ENCODE data around the gene PLEK. TPM values are rescaled to one million over a fixed set of nuclear protein-coding genes. Genes with fewer than 3 reads are reported as not detected.

The PLEK gene
- total and polyA plus RNA-seq, 7 donors = 0.89 to 3.9 (median 2.3) TPM

- H3K36me3 ChIP-seq (ENCODE audit: insufficient read depth in 1 of 2, low read depth in 1 of 2) = no peaks in the 10 kb centered on the region
- H3K4me1 ChIP-seq = no peaks in the 10 kb centered on the region
- no peak for TF ChIP-seq CTCF (IDR thresholded peaks at IDR 0.05)
- no peak overlapping the region for H3K27ac ChIP-seq
- DNase-seq (no peak), ATAC-seq (no peak)
- no peaks in the 10 kb centered on the region for H3K9me3 ChIP-seq
- intact Hi-C loops (cut with DNase I) = no loop called here
- H3K27me3 ChIP-seq (ENCODE audit: insufficient read depth in 3 of 3, low read length in 2 of 3) = peaks cover 0 to 4% (median 0%) of the 10 kb centered on the region in 3 donors
- WGBS, 3 donors = 52 to 67% (median 55%) methylated on average over 4 of the region's 4 CpGs
- H3K4me3 ChIP-seq = no peak overlapping the region
These were observed 38.1 kb downstream of the PLEK start for GRCh38 chr2:68403199-68403644.

GRCh38 chr2:68404164-68404563 is 39.1 kb downstream of the PLEK start:
- H3K36me3 ChIP-seq (ENCODE audit: insufficient read depth in 1 of 2, low read depth in 1 of 2) = no peaks in the 10 kb centered on the region
- 41 to 60% (median 46%) methylated on average over 2 of the region's 2 CpGs for WGBS, 3 donors
- intact Hi-C loops (cut with DNase I) = no loop called here

GRCh38 chr2:68404893-68405799 is 40.1 kb downstream of the PLEK start:
- no peak for ATAC-seq
- no peak for DNase-seq

More at GRCh38 chr2:68404164-68404563, 39.1 kb downstream of the PLEK start:
- H3K27ac ChIP-seq = no peak overlapping the region
- H3K4me3 ChIP-seq = no peak overlapping the region
- H3K9me3 ChIP-seq = no peaks in the 10 kb centered on the region
- DNase-seq = no peak
- no peak for ATAC-seq
- no peaks in the 10 kb centered on the region for H3K4me1 ChIP-seq
- peaks cover 0 to 4% (median 0%) of the 10 kb centered on the region in 3 donors for H3K27me3 ChIP-seq (ENCODE audit: insufficient read depth in 3 of 3, low read length in 2 of 3)
- no peak for TF ChIP-seq CTCF (IDR thresholded peaks at IDR 0.05)

GRCh38 chr2:68411397-68412126 is 46.5 kb downstream of the PLEK start:
- H3K36me3 ChIP-seq (ENCODE audit: insufficient read depth in 1 of 2, low read depth in 1 of 2) = no peaks in the 10 kb centered on the region
- no peak overlapping the region for H3K4me3 ChIP-seq
- H3K4me1 ChIP-seq = no peaks in the 10 kb centered on the region
- DNase-seq (no peak), ATAC-seq (no peak)
- no peak for TF ChIP-seq CTCF (IDR thresholded peaks at IDR 0.05)
- WGBS, 3 donors = 70 to 77% (median 76%) methylated on average over 4 of the region's 4 CpGs
- no peak overlapping the region for H3K27ac ChIP-seq
- H3K9me3 ChIP-seq = no peaks in the 10 kb centered on the region
- intact Hi-C loops (cut with DNase I) = no loop called here
- H3K27me3 ChIP-seq (ENCODE audit: insufficient read depth in 3 of 3, low read length in 2 of 3) = no peaks in the 10 kb centered on the region

More at GRCh38 chr2:68404893-68405799, 40.1 kb downstream of the PLEK start:
- intact Hi-C loops (cut with DNase I) = no loop called here
- Histone ChIP-seq H3K4me1 (no peaks in the 10 kb centered on the region), H3K4me3 (no peak overlapping the region), H3K36me3 (ENCODE audit: insufficient read depth in 1 of 2, low read depth in 1 of 2) (no peaks in the 10 kb centered on the region), H3K27ac (no peak overlapping the region), H3K9me3 (no peaks in the 10 kb centered on the region), H3K27me3 (ENCODE audit: insufficient read depth in 3 of 3, low read length in 2 of 3) (peaks cover 0 to 4% (median 0%) of the 10 kb centered on the region in 3 donors)
- WGBS, 3 donors = 67 to 76% (median 74%) methylated on average over 19 of the region's 19 CpGs
- TF ChIP-seq CTCF (IDR thresholded peaks at IDR 0.05) = no peak

All from psoas muscle (tissue), 8 donors.